HepG2 (cell line): ENCODE results near the gene OAF. TPM values are rescaled to one million over a fixed set of nuclear protein-coding genes. Genes with fewer than 3 reads are reported as not detected.
A peak's percentile ranks its signal among the peaks of the same experiment; 100 is the strongest.

ENCODE experiments used
- ATAC-seq: fragments of 200-7000 bp; cut with Tn5 transposase; 3 replicates; pipeline ENCODE4 v1.9.1; 2020; ENCODE audit warnings: mild to moderate bottlenecking, moderate library complexity
- BruUV-seq: library from RNA; stranded (reverse); fragments of 400-500 nt; replicated peaks from 2 replicates; lab custom pipeline; 2021; lab: Mats Ljungman, UMichigan
- CTCF ChIA-PET: fragments of 300-600 bp; formaldehyde crosslinking; extraction: SDS; loops from one replicate; lab custom pipeline; 2021; ENCODE audit warnings: low total read pairs, inconsistent platforms, low intra/inter-chr PET ratio; lab: Yijun Ruan, JAX
- POLR2A ChIA-PET: fragments of 350-600 bp; sonication (Branson Sonifier 250); formaldehyde crosslinking; loops from one replicate; lab custom pipeline; 2020; ENCODE audit warnings: antibody characterized with exemption, inconsistent platforms; lab: Yijun Ruan, JAX
- DNase-seq: peaks from one replicate; pipeline ENCODE4 v3.0.0-alpha.2; 2015; ENCODE audit warnings: low spot score
- FAIRE-seq: peaks from 3 replicates; lab custom pipeline; 2011; peaks lifted over from hg19 to GRCh38; lab: Jason Lieb, UNC
- H2AFZ ChIP-seq: one replicate; pipeline ENCODE4 v1.6.1; 2011; ENCODE audit warnings: low read length, inconsistent platforms
- H3K27ac ChIP-seq: fragments of 300-600 bp; 3 replicates; pipeline ENCODE4 v1.8.0; 2011; ENCODE audit warnings: mixed run types, mild to moderate bottlenecking, mixed read lengths, low read length, inconsistent platforms; ENCODE audit not compliant: insufficient read depth; ENCODE audit errors: extremely low read length
- H3K27me3 ChIP-seq, 2 experiments: fragments of 200-600 bp in 1 of 2; 2 replicates in 1 of 2; 3 replicates in 1 of 2; pipeline versions ENCODE4 v1.6.0 to v1.8.0; 2011; ENCODE audit warnings: low read length in 2 of 2, mild to moderate bottlenecking in 2 of 2, moderate library complexity in 2 of 2, inconsistent platforms in 1 of 2; ENCODE audit not compliant: insufficient read depth in 2 of 2, control insufficient read depth in 1 of 2
- H3K36me3 ChIP-seq, 2 experiments: fragments of 200-600 bp in 1 of 2; replicated peaks in 1 of 2; 2 replicates in 1 of 2; 3 replicates in 1 of 2; pipeline versions ENCODE4 v1.5.1 to v1.8.0; 2011; ENCODE audit warnings: low read length in 2 of 2, inconsistent platforms in 1 of 2; ENCODE audit not compliant: insufficient read depth in 2 of 2, control insufficient read depth in 1 of 2
- H3K4me1 ChIP-seq: 2 replicates; pipeline ENCODE4 v1.5.1; 2012; ENCODE audit warnings: low read length, inconsistent platforms; ENCODE audit not compliant: insufficient read depth
- H3K4me2 ChIP-seq: 2 replicates; pipeline ENCODE4 v1.6.0; 2011; ENCODE audit warnings: low read depth, low read length, inconsistent platforms
- H3K4me3 ChIP-seq, 3 experiments: fragments of 200-600 bp in 1 of 3; sonication (generic), shearing (Covaris generic) in 1 of 3; replicated peaks in 1 of 3; 2 replicates each; pipeline ENCODE4 v1.5.1; 2011 to 2016; ENCODE audit warnings: low read length in 3 of 3, inconsistent platforms in 2 of 3, low read depth in 2 of 3, mild to moderate bottlenecking in 2 of 3, control low read depth in 1 of 3, mixed read lengths in 1 of 3; ENCODE audit not compliant: insufficient read depth in 1 of 3
- H3K79me2 ChIP-seq: one replicate; pipeline ENCODE4 v1.6.1; 2011; ENCODE audit warnings: low read length, inconsistent platforms; ENCODE audit not compliant: insufficient read depth
- H3K9ac ChIP-seq: 2 replicates; pipeline ENCODE4 v1.6.0; 2011; ENCODE audit warnings: mild to moderate bottlenecking, low read depth, low read length, inconsistent platforms; ENCODE audit not compliant: insufficient read depth
- H3K9me3 ChIP-seq: 2 replicates; pipeline ENCODE4 v1.5.1; 2012; ENCODE audit warnings: mild to moderate bottlenecking, low read length
- H4K20me1 ChIP-seq: 2 replicates; pipeline ENCODE4 v1.6.0; 2011; ENCODE audit warnings: inconsistent platforms, mild to moderate bottlenecking, low read length, moderate library complexity; ENCODE audit not compliant: insufficient read depth
- CREM ChIP-seq, 2 experiments: sonication (generic) in 1 of 2; formaldehyde crosslinking in 1 of 2; IDR thresholded peaks; 2 replicates each; pipeline versions ENCODE4 v1.4.0 to v1.6.1; 2016 to 2020; ENCODE audit warnings: antibody characterized with exemption in 1 of 2, mild to moderate bottlenecking in 1 of 2, missing genetic modification reagents in 1 of 2
- FOXP4 ChIP-seq: sonication (generic); formaldehyde crosslinking; IDR thresholded peaks from 2 replicates; pipeline ENCODE4 v1.4.0; 2020; ENCODE audit warnings: missing genetic modification reagents
- GATAD2A ChIP-seq: IDR thresholded peaks from 2 replicates; pipeline ENCODE4 v1.6.1; 2016
- HNF4G ChIP-seq, 2 experiments: sonication (generic) in 1 of 2; formaldehyde crosslinking in 1 of 2; IDR thresholded peaks; 2 replicates each; pipeline versions ENCODE4 v1.4.0 to v1.6.1; 2011 to 2020; ENCODE audit warnings: borderline replicate concordance in 2 of 2, low read depth in 2 of 2, mild to moderate bottlenecking in 2 of 2, low read length in 1 of 2, missing genetic modification reagents in 1 of 2, moderate library complexity in 1 of 2
- KIAA2018 ChIP-seq: sonication (generic); formaldehyde crosslinking; IDR thresholded peaks from 2 replicates; pipeline ENCODE4 v1.5.0; 2020; ENCODE audit warnings: mild to moderate bottlenecking, missing genetic modification reagents, borderline replicate concordance
- NR2F2 ChIP-seq: IDR thresholded peaks from 2 replicates; pipeline ENCODE4 v1.6.1; 2012; ENCODE audit warnings: low read depth, inconsistent platforms, borderline replicate concordance
- SP5 ChIP-seq: IDR thresholded peaks from 2 replicates; pipeline ENCODE4 v1.6.1; 2016; ENCODE audit warnings: low read depth, borderline replicate concordance
- ZBTB42 ChIP-seq: sonication (generic); formaldehyde crosslinking; IDR thresholded peaks from 2 replicates; pipeline ENCODE4 v1.5.0; 2020; ENCODE audit warnings: mild to moderate bottlenecking, missing genetic modification reagents
- ZNF230 ChIP-seq: sonication (generic); formaldehyde crosslinking; IDR thresholded peaks from 2 replicates; pipeline ENCODE4 v1.4.0; 2020; ENCODE audit warnings: mild to moderate bottlenecking, missing genetic modification reagents
- ZNF281 ChIP-seq: sonication (generic); formaldehyde crosslinking; IDR thresholded peaks from 2 replicates; pipeline ENCODE4 v1.4.0; 2020; ENCODE audit warnings: missing genetic modification reagents, borderline replicate concordance
- WGBS: methylation state at CpG from one replicate; pipeline ENCODE4 v1.1.6; 2017; ENCODE audit warnings: low lambda C conversion rate; 5-methylcytosine and 5-hydroxymethylcytosine counted together
- in situ Hi-C: cut with HindIII; loops from 2 replicates; pipeline ENCODE4 v1.10.0; 2017; ENCODE audit warnings: low pct_unique_long_range_greater_than_20kb; ENCODE audit not compliant: extremely low pct_ligation_motif_present
- intact Hi-C: fragments of 100-400 bp; cut with micrococcal nuclease; formaldehyde crosslinking; loops from one replicate; pipeline ENCODE4 v1.10.0; 2022; ENCODE audit not compliant: unreplicated experiment
- polyA plus RNA-seq, 8 experiments: library from polyadenylated mRNA; depleted of rRNA in 3 of 8; stranded (reverse) in 7 of 8; unstranded in 1 of 8; fragments of >200 nt; fragmentation: Illumina TruSeq in 4 of 8; extraction: Trizol in 4 of 8; gene quantifications; 2 replicates each; pipeline versions ENCODE4 v1.2.1 to v1.2.3, GENCODE V29; 2011 to 2016; ENCODE audit warnings: low read depth in 4 of 8, missing spikeins in 1 of 8, mixed read lengths in 1 of 8; ENCODE audit not compliant: insufficient read depth in 1 of 8
- total RNA-seq, 5 experiments: library from RNA; depleted of rRNA; stranded (reverse); fragments of >200 nt; fragmentation: Illumina TruSeq; extraction: Trizol; gene quantifications; 2 replicates each; pipeline ENCODE4 v1.2.3, GENCODE V29; 2016; ENCODE audit warnings: low read depth in 1 of 5

The OAF gene
- total and polyA plus RNA-seq, 2 of the 13 experiments (the other 11 are each of a cell fraction or from before 2014, with no cell fraction given) = 63.7 to 94.6 TPM

- 0% methylated on average over 9 of the region's 9 CpGs for WGBS
- no peaks in the 10 kb centered on the region for H3K79me2 ChIP-seq
- peak overlapping the region; percentile 28 to 58 (median 34); a peak in 5 of 6 replicates for H3K4me3 ChIP-seq
- peak overlapping the region; percentile 32; the same call in 1 of the 2 replicates for H3K9ac ChIP-seq
- in situ Hi-C loops = no loop called here
- ATAC-seq (peak; percentile 43), FAIRE-seq (peak; percentile 8), DNase-seq (peak; percentile 79)
- peak overlapping the region; percentile 77 for H3K27ac ChIP-seq
- POLR2A ChIA-PET = interaction anchor here (0.7 to 4.6 kb wide), 8 partner anchors 10 to 140 kb away, joined by 3 to 160 read pairs (median 6); no protein-coding TSS in a partner anchor
- no peaks in the 10 kb centered on the region for H4K20me1 ChIP-seq
- no TSS peak for BruUV-seq
- no peak overlapping the region for H2AFZ ChIP-seq
- H3K36me3 ChIP-seq = no peaks in the 10 kb centered on the region
- H3K27me3 ChIP-seq = no peaks in the 10 kb centered on the region
- H3K9me3 ChIP-seq = no peaks in the 10 kb centered on the region
- H3K4me2 ChIP-seq = peak overlapping the region; percentile 84
- H3K4me1 ChIP-seq = peaks cover 97% of the 10 kb centered on the region
- intact Hi-C loops = loop anchor here (1.0 kb wide), 2 partner anchors 10 to 13 kb away; no protein-coding TSS in a partner anchor
- CTCF ChIA-PET = no interaction called here
- peak; percentile 99 for TF ChIP-seq ZBTB42
- no peak for TF ChIP-seq CREM (IDR thresholded peaks at IDR 0.05)
- TF ChIP-seq CREM (CRISPR knock-in tag; IDR thresholded peaks at IDR 0.05) = no peak
- peak; percentile 54; the same call in 1 of the 2 replicates for TF ChIP-seq ZNF281 (CRISPR knock-in tag)
- TF ChIP-seq ZNF230 (CRISPR knock-in tag) = no peak
- no peak for TF ChIP-seq KIAA2018 (CRISPR knock-in tag)
- 0 out of 2 replicates have a peak, but pooled peaks have one; percentile 32 for TF ChIP-seq NR2F2
- no peak for TF ChIP-seq GATAD2A
- peak; percentile 20 for TF ChIP-seq SP5
- peak; percentile 66; the same call in 1 of the 2 replicates for TF ChIP-seq HNF4G (IDR thresholded peaks at IDR 0.05; ENCODE audit: borderline replicate concordance, low read depth, low read length)
- no peak for TF ChIP-seq HNF4G (CRISPR knock-in tag; IDR thresholded peaks at IDR 0.05; ENCODE audit: borderline replicate concordance, low read depth)
- peak; percentile 8; the same call in 1 of the 2 replicates for TF ChIP-seq FOXP4 (CRISPR knock-in tag)
Observed at GRCh38 chr11:120197977-120198376, 12.9 kb upstream of the OAF start.
